Fibroblast of skin of right biceps (primary cell): ENCODE data around the gene B2M.
A peak's percentile ranks its signal among the peaks of the same experiment; 100 is the strongest.
"Not testable (repeated sequence)": the region's sequence is repeated elsewhere in the genome, so short reads cannot be mapped to it uniquely, and the experiment has no call there.

Experiments used
- DNase-seq: peaks from one replicate; pipeline ENCODE4 v3.0.0-alpha.2; 2013

Gene B2M

DNA sequence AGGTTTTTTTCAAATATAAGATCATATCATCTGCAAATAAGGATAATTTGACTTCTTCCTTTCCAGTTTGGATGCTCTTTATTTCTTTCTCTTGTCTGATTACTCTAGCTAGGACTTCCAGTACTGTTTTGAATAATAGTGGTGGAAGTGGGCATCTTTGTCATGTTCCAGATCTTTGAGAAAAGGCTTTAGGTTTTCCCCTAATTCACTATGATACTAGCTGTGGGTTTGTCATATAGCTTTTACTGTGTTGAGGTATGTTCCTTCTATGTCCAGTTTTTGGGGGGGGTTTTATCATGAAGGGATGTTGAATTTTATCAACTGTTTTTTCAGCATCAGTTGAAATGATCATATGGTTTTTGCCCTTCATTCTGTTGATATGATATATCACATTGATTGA is 10.6 kb upstream of the B2M start:
- not testable (repeated sequence) for DNase-seq

DNA sequence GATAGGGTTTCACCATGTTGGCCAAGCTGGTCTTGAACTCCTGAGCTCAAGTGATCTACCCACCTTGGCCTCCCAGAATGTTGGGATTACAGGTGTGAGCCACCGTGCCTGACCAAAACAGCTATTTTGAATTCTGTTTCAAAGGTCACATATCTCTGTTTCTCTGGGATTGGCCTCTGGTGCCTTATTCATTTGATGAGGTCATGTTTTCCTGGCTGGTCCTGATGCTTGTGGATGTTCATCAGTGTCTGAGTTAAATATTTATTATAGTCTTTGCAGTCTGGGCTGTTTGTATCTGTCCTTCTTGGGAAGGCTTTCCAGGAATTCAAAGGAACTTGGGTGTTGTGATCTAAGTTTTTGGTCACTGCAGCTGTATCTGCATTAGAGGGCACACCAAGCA is 5.3 kb upstream of the B2M start:
- DNase-seq: no peak

DNA sequence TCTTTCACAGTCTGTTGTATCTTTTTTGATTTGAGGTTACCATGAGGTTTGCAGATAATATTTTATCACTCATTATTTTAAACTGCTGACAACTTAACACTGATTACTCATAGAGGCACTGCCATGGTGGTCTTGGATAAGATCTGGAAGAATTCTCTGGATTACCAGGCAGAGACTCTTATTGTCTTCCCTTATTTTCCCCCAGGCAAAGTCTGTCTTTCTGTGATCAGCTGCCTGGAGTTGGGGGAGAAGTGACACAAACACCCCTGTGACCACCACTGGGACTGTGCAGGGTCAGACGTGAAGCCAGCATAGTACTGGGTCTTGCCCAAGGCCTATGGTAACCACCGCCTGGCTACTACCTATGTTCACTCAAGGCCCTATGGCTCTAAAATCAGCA is 4.9 kb upstream of the B2M start:
- DNase-seq: peak; percentile 35

DNA sequence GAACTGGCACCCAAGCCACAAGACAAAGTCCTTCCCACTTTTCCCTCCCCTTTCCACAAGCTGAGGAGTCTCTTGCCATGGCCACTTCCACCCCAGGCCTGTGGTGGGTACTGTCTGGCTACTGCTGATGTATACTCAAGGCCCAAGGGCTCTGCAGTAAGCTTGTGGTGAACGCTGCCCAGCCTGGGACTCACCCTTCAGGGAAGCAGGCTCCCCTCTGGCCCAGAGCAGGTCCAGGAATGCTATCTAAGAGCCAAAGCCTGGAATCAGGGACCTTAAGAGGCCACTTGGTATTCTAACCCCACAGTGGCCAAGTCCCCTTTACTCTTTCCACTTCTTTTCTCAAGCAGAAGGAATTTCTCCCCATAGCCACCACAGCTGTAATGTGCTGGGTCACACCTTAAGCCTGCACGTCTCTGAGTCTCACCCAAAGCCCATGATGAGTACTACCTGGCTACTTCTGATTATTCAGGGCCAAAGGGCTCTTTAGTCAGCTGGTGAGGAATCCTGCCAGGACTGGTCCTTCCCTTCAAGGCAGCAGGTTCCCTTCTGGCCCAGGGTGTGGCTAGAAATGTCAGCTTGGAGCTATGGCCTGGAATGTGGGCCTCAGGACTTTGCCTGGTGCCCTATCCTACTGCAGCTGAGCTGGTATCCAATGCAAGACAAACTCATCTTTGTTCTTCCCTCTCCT is 4.2 kb upstream of the B2M start:
- DNase-seq: no peak

DNA sequence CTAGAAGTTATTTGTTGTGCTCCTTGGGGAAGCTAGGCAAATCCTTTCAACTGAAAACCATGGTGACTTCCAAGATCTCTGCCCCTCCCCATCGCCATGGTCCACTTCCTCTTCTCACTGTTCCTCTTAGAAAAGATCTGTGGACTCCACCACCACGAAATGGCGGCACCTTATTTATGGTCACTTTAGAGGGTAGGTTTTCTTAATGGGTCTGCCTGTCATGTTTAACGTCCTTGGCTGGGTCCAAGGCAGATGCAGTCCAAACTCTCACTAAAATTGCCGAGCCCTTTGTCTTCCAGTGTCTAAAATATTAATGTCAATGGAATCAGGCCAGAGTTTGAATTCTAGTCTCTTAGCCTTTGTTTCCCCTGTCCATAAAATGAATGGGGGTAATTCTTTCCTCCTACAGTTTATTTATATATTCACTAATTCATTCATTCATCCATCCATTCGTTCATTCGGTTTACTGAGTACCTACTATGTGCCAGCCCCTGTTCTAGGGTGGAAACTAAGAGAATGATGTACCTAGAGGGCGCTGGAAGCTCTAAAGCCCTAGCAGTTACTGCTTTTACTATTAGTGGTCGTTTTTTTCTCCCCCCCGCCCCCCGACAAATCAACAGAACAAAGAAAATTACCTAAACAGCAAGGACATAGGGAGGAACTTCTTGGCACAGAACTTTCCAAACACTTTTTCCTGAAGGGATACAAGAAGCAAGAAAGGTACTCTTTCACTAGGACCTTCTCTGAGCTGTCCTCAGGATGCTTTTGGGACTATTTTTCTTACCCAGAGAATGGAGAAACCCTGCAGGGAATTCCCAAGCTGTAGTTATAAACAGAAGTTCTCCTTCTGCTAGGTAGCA is 851 bp upstream of the B2M start:
- DNase-seq: no peak

DNA sequence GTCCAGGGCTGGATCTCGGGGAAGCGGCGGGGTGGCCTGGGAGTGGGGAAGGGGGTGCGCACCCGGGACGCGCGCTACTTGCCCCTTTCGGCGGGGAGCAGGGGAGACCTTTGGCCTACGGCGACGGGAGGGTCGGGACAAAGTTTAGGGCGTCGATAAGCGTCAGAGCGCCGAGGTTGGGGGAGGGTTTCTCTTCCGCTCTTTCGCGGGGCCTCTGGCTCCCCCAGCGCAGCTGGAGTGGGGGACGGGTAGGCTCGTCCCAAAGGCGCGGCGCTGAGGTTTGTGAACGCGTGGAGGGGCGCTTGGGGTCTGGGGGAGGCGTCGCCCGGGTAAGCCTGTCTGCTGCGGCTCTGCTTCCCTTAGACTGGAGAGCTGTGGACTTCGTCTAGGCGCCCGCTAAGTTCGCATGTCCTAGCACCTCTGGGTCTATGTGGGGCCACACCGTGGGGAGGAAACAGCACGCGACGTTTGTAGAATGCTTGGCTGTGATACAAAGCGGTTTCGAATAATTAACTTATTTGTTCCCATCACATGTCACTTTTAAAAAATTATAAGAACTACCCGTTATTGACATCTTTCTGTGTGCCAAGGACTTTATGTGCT is 527 bp downstream of the B2M start:
- peak; percentile 51 for DNase-seq

DNA sequence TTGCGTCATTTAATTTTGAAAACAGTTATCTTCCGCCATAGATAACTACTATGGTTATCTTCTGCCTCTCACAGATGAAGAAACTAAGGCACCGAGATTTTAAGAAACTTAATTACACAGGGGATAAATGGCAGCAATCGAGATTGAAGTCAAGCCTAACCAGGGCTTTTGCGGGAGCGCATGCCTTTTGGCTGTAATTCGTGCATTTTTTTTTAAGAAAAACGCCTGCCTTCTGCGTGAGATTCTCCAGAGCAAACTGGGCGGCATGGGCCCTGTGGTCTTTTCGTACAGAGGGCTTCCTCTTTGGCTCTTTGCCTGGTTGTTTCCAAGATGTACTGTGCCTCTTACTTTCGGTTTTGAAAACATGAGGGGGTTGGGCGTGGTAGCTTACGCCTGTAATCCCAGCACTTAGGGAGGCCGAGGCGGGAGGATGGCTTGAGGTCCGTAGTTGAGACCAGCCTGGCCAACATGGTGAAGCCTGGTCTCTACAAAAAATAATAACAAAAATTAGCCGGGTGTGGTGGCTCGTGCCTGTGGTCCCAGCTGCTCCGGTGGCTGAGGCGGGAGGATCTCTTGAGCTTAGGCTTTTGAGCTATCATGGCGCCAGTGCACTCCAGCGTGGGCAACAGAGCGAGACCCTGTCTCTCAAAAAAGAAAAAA is 1.2 kb downstream of the B2M start:
- peak; percentile 85 for DNase-seq

DNA sequence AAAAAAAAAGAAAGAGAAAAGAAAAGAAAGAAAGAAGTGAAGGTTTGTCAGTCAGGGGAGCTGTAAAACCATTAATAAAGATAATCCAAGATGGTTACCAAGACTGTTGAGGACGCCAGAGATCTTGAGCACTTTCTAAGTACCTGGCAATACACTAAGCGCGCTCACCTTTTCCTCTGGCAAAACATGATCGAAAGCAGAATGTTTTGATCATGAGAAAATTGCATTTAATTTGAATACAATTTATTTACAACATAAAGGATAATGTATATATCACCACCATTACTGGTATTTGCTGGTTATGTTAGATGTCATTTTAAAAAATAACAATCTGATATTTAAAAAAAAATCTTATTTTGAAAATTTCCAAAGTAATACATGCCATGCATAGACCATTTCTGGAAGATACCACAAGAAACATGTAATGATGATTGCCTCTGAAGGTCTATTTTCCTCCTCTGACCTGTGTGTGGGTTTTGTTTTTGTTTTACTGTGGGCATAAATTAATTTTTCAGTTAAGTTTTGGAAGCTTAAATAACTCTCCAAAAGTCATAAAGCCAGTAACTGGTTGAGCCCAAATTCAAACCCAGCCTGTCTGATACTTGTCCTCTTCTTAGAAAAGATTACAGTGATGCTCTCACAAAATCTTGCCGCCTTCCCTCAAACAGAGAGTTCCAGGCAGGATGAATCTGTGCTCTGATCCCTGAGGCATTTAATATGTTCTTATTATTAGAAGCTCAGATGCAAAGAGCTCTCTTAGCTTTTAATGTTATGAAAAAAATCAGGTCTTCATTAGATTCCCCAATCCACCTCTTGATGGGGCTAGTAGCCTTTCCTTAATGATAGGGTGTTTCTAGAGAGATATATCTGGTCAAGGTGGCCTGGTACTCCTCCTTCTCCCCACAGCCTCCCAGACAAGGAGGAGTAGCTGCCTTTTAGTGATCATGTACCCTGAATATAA is 2.0 kb downstream of the B2M start:
- peak; percentile 41 for DNase-seq

DNA sequence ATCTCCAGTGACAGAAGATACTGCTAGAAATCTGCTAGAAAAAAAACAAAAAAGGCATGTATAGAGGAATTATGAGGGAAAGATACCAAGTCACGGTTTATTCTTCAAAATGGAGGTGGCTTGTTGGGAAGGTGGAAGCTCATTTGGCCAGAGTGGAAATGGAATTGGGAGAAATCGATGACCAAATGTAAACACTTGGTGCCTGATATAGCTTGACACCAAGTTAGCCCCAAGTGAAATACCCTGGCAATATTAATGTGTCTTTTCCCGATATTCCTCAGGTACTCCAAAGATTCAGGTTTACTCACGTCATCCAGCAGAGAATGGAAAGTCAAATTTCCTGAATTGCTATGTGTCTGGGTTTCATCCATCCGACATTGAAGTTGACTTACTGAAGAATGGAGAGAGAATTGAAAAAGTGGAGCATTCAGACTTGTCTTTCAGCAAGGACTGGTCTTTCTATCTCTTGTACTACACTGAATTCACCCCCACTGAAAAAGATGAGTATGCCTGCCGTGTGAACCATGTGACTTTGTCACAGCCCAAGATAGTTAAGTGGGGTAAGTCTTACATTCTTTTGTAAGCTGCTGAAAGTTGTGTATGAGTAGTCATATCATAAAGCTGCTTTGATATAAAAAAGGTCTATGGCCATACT is 4.0 kb downstream of the B2M start:
- no peak for DNase-seq

DNA sequence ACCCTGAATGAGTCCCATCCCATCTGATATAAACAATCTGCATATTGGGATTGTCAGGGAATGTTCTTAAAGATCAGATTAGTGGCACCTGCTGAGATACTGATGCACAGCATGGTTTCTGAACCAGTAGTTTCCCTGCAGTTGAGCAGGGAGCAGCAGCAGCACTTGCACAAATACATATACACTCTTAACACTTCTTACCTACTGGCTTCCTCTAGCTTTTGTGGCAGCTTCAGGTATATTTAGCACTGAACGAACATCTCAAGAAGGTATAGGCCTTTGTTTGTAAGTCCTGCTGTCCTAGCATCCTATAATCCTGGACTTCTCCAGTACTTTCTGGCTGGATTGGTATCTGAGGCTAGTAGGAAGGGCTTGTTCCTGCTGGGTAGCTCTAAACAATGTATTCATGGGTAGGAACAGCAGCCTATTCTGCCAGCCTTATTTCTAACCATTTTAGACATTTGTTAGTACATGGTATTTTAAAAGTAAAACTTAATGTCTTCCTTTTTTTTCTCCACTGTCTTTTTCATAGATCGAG is 4.5 kb downstream of the B2M start:
- no peak for DNase-seq

DNA sequence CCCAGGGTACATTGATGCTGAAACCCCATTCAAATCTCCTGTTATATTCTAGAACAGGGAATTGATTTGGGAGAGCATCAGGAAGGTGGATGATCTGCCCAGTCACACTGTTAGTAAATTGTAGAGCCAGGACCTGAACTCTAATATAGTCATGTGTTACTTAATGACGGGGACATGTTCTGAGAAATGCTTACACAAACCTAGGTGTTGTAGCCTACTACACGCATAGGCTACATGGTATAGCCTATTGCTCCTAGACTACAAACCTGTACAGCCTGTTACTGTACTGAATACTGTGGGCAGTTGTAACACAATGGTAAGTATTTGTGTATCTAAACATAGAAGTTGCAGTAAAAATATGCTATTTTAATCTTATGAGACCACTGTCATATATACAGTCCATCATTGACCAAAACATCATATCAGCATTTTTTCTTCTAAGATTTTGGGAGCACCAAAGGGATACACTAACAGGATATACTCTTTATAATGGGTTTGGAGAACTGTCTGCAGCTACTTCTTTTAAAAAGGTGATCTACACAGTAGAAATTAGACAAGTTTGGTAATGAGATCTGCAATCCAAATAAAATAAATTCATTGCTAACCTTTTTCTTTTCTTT is 5.8 kb downstream of the B2M start:
- DNase-seq: no peak

DNA sequence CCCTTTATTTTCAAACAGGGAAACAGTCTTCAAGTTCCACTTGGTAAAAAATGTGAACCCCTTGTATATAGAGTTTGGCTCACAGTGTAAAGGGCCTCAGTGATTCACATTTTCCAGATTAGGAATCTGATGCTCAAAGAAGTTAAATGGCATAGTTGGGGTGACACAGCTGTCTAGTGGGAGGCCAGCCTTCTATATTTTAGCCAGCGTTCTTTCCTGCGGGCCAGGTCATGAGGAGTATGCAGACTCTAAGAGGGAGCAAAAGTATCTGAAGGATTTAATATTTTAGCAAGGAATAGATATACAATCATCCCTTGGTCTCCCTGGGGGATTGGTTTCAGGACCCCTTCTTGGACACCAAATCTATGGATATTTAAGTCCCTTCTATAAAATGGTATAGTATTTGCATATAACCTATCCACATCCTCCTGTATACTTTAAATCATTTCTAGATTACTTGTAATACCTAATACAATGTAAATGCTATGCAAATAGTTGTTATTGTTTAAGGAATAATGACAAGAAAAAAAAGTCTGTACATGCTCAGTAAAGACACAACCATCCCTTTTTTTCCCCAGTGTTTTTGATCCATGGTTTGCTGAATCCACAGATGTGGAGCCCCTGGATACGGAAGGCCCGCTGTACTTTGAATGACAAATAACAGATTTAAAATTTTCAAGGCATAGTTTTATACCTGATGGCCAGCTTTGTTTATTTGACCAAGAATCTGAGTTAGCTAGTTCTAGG is 7.0 kb downstream of the B2M start:
- DNase-seq: no peak

DNA sequence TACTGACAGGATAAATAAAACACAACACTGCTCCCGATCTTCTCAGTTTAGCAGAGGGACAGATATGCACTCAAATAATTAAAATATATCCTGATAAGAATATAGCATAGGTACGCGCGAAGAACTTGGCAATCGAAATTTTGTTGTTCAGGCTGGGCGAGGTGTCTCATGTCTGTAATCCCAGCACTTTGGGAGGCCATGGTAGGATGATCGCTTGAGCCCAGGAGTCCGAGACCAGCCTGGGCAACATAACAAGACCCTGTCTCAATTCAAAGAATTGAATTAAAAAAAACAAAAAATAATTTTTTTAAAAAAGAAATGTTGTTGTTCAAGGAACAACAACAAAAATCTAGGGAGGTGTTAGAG is 7.6 kb downstream of the B2M start:
- no peak for DNase-seq

DNA sequence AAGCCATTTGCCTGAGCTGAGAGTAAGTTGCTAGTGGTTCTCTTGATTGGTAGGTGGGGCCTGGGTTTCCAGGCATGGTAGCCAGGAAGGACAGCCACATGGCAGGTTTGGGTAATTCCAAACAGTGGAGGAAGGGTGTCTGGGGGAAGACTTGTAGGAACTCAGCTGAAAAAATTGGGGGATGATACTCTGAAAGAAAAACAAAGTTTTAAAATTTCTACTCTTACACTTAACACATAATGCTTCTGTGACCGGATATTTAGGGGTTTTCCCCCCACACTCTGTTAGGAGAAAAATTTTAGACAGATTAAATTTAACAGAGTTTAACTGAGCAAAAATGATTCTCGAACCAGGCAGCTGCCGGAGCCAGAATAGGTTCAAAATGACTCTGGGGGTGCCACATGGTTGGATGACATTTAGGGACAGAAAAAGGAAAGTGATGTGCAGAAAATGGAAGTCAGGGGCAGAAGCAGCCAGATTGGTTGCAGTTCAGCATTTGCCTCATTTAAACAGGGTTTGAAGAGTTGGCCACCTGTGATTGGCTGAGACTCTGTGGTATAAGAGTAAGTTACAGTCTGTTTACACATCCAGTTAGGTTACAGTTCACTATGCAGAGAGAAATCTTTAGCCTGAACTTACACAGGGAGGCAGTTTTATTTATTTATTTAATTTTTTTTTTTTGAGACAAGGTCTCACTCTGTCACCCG is 8.1 kb downstream of the B2M start:
- DNase-seq: no peak

DNA sequence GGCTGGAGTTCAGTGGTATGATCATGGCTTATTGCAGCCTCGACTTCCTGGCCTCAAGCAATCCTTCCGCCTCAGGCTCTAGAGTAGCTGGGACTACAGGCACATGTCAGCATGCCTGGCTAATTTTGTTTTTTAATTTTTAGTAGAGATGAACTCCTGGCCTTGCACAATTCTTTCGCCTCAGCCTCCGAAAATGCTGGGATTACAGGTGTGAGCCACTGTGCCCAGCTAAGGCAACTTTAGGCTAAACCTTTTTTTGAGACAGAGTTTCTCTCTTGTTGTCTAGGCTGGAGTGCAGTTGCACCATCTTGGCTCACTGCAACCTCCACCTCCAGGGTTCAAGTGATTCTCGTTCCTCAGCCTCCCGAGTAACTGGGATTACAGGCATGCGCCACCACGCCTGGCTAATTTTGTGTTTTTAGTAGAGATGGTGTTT is 8.7 kb downstream of the B2M start:
- DNase-seq: not testable (repeated sequence)

DNA sequence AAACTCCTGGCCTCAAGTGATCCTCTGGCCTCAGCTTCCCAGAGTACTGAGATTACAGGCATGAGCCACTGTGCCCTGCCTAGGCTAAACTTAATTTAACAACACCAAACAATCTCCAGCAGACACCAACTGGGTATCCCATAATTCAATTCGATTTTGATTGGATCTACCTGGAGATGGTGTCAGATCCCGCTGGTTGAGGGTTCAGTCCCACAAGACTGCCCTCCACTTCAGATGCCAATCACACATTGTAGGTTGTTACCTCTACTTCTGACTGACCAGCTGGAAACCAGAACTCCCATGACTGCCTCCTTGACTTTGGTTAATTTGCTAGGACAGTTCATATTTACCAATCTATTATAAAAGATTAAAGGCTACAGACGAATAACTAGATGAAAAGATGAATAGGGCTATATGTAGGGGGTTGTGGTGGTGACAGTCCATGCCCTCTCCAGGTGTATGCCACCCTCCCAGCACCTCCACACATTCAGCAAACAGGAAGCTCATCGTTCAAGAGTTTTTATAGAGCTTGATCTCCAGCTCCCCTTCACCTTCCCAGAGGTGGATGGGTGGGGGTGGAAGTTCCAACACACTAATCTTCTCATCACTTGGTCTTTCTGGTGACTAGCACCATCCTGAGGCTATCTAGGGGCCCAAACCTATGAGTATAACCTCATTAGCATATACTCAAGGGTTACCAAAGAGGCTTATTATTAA is 9.3 kb downstream of the B2M start:
- DNase-seq: no peak

DNA sequence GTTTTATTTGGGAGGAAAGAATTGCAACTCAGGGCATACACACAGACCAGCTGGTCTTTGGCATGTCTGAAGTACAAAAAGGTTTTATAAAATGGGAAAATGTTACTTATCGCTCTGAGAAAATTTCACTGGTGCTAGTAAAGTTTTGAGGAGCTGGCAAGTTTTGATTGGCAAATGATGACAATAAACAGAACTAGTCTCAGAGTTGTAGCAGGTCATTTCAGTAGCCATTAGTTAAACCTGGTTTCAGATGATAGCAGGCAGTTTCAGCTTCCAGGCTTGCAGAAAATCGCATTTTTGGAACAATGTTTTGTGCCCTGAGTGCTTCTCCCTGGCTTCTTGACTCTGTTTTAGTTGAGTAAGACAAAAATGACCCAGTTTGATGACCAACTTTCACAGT is 10.7 kb downstream of the B2M start:
- no peak for DNase-seq

DNA sequence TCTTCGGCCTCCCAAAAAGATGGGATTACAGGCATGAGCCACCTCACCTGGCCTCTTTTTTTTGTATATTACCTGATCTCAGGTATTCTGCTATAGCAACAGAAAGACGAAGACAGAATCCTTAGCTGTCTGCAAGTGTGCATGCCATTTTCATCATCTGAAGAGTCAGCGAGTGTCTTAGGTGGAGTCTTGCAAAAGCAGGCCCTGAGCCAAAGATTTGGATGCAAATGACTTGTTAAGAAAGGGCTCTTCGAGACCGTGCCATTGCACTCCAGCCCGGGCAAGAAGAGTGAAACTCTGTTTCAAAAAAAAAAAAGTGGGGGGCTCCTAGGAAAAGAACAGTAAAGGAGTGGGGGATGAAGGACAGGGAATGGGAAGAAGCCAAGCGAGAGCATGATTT is 14.8 kb downstream of the B2M start:
- no peak for DNase-seq
